Suppressor macrophage treated with lipopolysaccharide for 4 hours (primary cell): ENCODE results near the gene GMCL1.
"Not testable (repeated sequence)": the region's sequence is repeated elsewhere in the genome, so short reads cannot be mapped to it uniquely, and the experiment has no call there.

Experiments used
- DNase-seq: peaks from one replicate; pipeline ENCODE4 v3.0.0-alpha.2; 2020

The GMCL1 gene

GRCh38 chr2:69863298-69863697 is 33.8 kb downstream of the GMCL1 start:
- DNase-seq: no peak

GRCh38 chr2:69888451-69888850 is 59.0 kb downstream of the GMCL1 start:
- DNase-seq: no peak

- no peak for DNase-seq
Observed at GRCh38 chr2:69889302-69889701, 59.8 kb downstream of the GMCL1 start.

- DNase-seq: no peak
Observed at GRCh38 chr2:69890881-69891280, 61.4 kb downstream of the GMCL1 start.

GRCh38 chr2:69892838-69893424 is 63.5 kb downstream of the GMCL1 start:
- DNase-seq: not testable (repeated sequence)

- peak; percentile 85 for DNase-seq
Observed at GRCh38 chr2:69893684-69894551, 64.5 kb downstream of the GMCL1 start, which contains the start of gene SNRNP27. Gene SNRNP27 (plus strand): TSS chr2:69893956. CDS start chr2:69893985, 29 bp downstream.

- DNase-seq: not testable (repeated sequence)
Observed at GRCh38 chr2:69894737-69895136, 65.3 kb downstream of the GMCL1 start.

- DNase-seq: peak; percentile 76
Observed at GRCh38 chr2:69902213-69902922, 72.9 kb downstream of the GMCL1 start.

- DNase-seq: no peak
Observed at GRCh38 chr2:69907216-69907615, 77.8 kb downstream of the GMCL1 start.

GRCh38 chr2:69911985-69912563 is 82.6 kb downstream of the GMCL1 start:
- DNase-seq: peak; percentile 79

GRCh38 chr2:69914164-69914949 is 84.9 kb downstream of the GMCL1 start:
- DNase-seq: peak; percentile 100

GRCh38 chr2:69914950-69915945 is 85.8 kb downstream of the GMCL1 start, which contains the start of gene MXD1:
Gene MXD1 (plus strand): TSS chr2:69915109. CDS start chr2:69915331, 222 bp downstream.
- peak; percentile 39 for DNase-seq

- DNase-seq: peak; percentile 35
Observed at GRCh38 chr2:69916106-69916505, 86.6 kb downstream of the GMCL1 start.

- peak; percentile 87 for DNase-seq
Observed at GRCh38 chr2:69917852-69918251, 88.4 kb downstream of the GMCL1 start.

GRCh38 chr2:69918401-69918800 is 88.9 kb downstream of the GMCL1 start:
- peak; percentile 65 for DNase-seq

- no peak for DNase-seq
Observed at GRCh38 chr2:69923116-69923515, 93.7 kb downstream of the GMCL1 start.

GRCh38 chr2:69926849-69927515 is 97.5 kb downstream of the GMCL1 start:
- peak; percentile 79 for DNase-seq
